Hepatocyte (in vitro differentiated cells): Measurements from ENCODE around the gene TMEM156. TPM values are rescaled to one million over a fixed set of nuclear protein-coding genes. Genes with fewer than 3 reads are reported as not detected.

ENCODE experiments used
- DNase-seq: peaks from one replicate; pipeline ENCODE4 v3.0.0-alpha.2; 2016; ENCODE audit warnings: low spot score
- H2AFZ ChIP-seq: fragments of 200-600 bp; sonication (generic); 2 replicates; pipeline ENCODE4 v1.6.0; 2016; ENCODE audit warnings: antibody characterized with exemption, mild to moderate bottlenecking
- H3K27ac ChIP-seq: fragments of 200-600 bp; sonication (generic); 2 replicates; pipeline ENCODE4 v1.5.1; 2016; ENCODE audit warnings: mild to moderate bottlenecking
- H3K27me3 ChIP-seq: fragments of 200-600 bp; sonication (generic); 2 replicates; pipeline ENCODE4 v1.6.1; 2016
- H3K36me3 ChIP-seq: fragments of 200-600 bp; sonication (generic); replicated peaks from 2 replicates; pipeline ENCODE4 v1.5.1; 2016; ENCODE audit warnings: low read depth; ENCODE audit not compliant: insufficient read depth
- H3K4me1 ChIP-seq: fragments of 200-600 bp; sonication (generic); 2 replicates; pipeline ENCODE4 v1.5.1; 2016; ENCODE audit warnings: mild to moderate bottlenecking, moderate library complexity; ENCODE audit not compliant: insufficient read depth
- H3K4me2 ChIP-seq: fragments of 200-600 bp; sonication (generic); 2 replicates; pipeline ENCODE4 v1.6.0; 2016
- H3K4me3 ChIP-seq: fragments of 200-600 bp; sonication (generic); 2 replicates; pipeline ENCODE4 v1.5.1; 2016; ENCODE audit warnings: mild to moderate bottlenecking
- H3K79me2 ChIP-seq: fragments of 200-600 bp; sonication (generic); 2 replicates; pipeline ENCODE4 v1.6.0; 2017; ENCODE audit warnings: mild to moderate bottlenecking
- H3K9me2 ChIP-seq: fragments of 200-600 bp; sonication (generic); replicated peaks from 2 replicates; pipeline ENCODE4 v1.6.0; 2017; ENCODE audit warnings: mild to moderate bottlenecking; ENCODE audit not compliant: insufficient read depth
- H3K9me3 ChIP-seq: fragments of 200-600 bp; sonication (generic); 2 replicates; pipeline ENCODE4 v1.5.1; 2016; ENCODE audit warnings: low read depth, mild to moderate bottlenecking
- H4K20me1 ChIP-seq: fragments of 200-600 bp; sonication (generic); 2 replicates; pipeline ENCODE4 v1.6.0; 2016; ENCODE audit warnings: mild to moderate bottlenecking; ENCODE audit not compliant: insufficient read depth, poor library complexity, severe bottlenecking
- CTCF ChIP-seq: fragments of 200-600 bp; sonication (generic); IDR thresholded peaks from 2 replicates; pipeline ENCODE4 v1.5.1; 2016; ENCODE audit warnings: antibody characterized with exemption, mild to moderate bottlenecking; ENCODE audit not compliant: poor library complexity
- EZH2 ChIP-seq: fragments of 200-600 bp; sonication (generic); IDR thresholded peaks from 2 replicates; pipeline ENCODE4 v1.6.1; 2016; ENCODE audit warnings: antibody characterized with exemption, mild to moderate bottlenecking, borderline replicate concordance
- EZH2phosphoT487 ChIP-seq: fragments of 200-600 bp; sonication (generic); IDR thresholded peaks from one replicate; pipeline ENCODE4 v1.6.1; 2018; ENCODE audit warnings: antibody characterized with exemption, mild to moderate bottlenecking, low read depth, moderate library complexity; ENCODE audit not compliant: unreplicated experiment, severe bottlenecking
- WGBS: methylation state at CpG from one replicate; pipeline ENCODE4 v1.1.6; 2016; ENCODE audit warnings: low lambda C conversion rate; ENCODE audit errors: missing lambda C conversion rate; 5-methylcytosine and 5-hydroxymethylcytosine counted together
- polyA plus RNA-seq: library from polyadenylated mRNA; unstranded; fragments of >200 nt; fragmentation: Nextera tagmentation; extraction: Ambion mirVana; gene quantifications from 2 replicates; pipeline ENCODE4 v1.2.1, GENCODE V29; 2016
- total RNA-seq: library from RNA; depleted of rRNA; stranded (reverse); fragments of >200 nt; gene quantifications from 2 replicates; pipeline ENCODE4 v1.2.3, GENCODE V29; 2014

The TMEM156 gene
- total and polyA plus RNA-seq, 2 experiments from 2014 or later: 1.3 TPM; not detected in 1

GRCh38 chr4:38926896-38927295, 105.3 kb downstream of the TMEM156 start:
- no peaks in the 10 kb centered on the region for H3K9me2 ChIP-seq
- no peak overlapping the region for H2AFZ ChIP-seq
- H3K79me2 ChIP-seq: no peaks in the 10 kb centered on the region
- no peaks in the 10 kb centered on the region for H3K4me1 ChIP-seq
- H3K9me3 ChIP-seq: no peaks in the 10 kb centered on the region
- H3K4me3 ChIP-seq: no peak overlapping the region
- no peaks in the 10 kb centered on the region for H4K20me1 ChIP-seq
- no peak for TF ChIP-seq EZH2phosphoT487
- TF ChIP-seq CTCF: no peak
- TF ChIP-seq EZH2: no peak
- DNase-seq: no peak
- H3K36me3 ChIP-seq: no peaks in the 10 kb centered on the region
- no peak overlapping the region for H3K4me2 ChIP-seq
- 100% methylated on average over 6 of the region's 6 CpGs for WGBS
- no peaks in the 10 kb centered on the region for H3K27me3 ChIP-seq
- H3K27ac ChIP-seq: no peak overlapping the region

GRCh38 chr4:38925492-38926413, 106.5 kb downstream of the TMEM156 start:
- Histone ChIP-seq H3K9me2 (no peaks in the 10 kb centered on the region), H3K4me1 (no peaks in the 10 kb centered on the region), H3K27me3 (no peaks in the 10 kb centered on the region), H4K20me1 (no peaks in the 10 kb centered on the region), H3K9me3 (no peaks in the 10 kb centered on the region), H3K4me3 (no peak overlapping the region), H3K27ac (no peak overlapping the region), H3K4me2 (no peak overlapping the region), H3K36me3 (no peaks in the 10 kb centered on the region), H2AFZ (no peak overlapping the region), H3K79me2 (no peaks in the 10 kb centered on the region)
- TF ChIP-seq CTCF (no peak), EZH2phosphoT487 (no peak), EZH2 (no peak)
- DNase-seq: peak; percentile 22
- 55% methylated on average over 3 of the region's 3 CpGs for WGBS

GRCh38 chr4:38924353-38924752, 107.9 kb downstream of the TMEM156 start:
- H3K4me1 ChIP-seq: no peaks in the 10 kb centered on the region
- no peak for DNase-seq
- TF ChIP-seq EZH2 (no peak), CTCF (no peak)
- WGBS: 80% methylated on average over 5 of the region's 5 CpGs
- H4K20me1 ChIP-seq: no peaks in the 10 kb centered on the region
- H3K36me3 ChIP-seq: no peaks in the 10 kb centered on the region
- no peaks in the 10 kb centered on the region for H3K9me2 ChIP-seq
- H3K79me2 ChIP-seq: no peaks in the 10 kb centered on the region
- H3K9me3 ChIP-seq: no peaks in the 10 kb centered on the region
- no peak overlapping the region for H2AFZ ChIP-seq
- H3K27me3 ChIP-seq: no peaks in the 10 kb centered on the region
- no peak overlapping the region for H3K4me3 ChIP-seq
- no peak overlapping the region for H3K27ac ChIP-seq
- no peak overlapping the region for H3K4me2 ChIP-seq
